Hepatocyte (in vitro differentiated cells): Measurements from ENCODE around the gene ZNF219. TPM values are rescaled to one million over a fixed set of nuclear protein-coding genes. Genes with fewer than 3 reads are reported as not detected.

Source experiments
- DNase-seq: peaks from one replicate; pipeline ENCODE4 v3.0.0-alpha.2; 2016; ENCODE audit warnings: low spot score
- H2AFZ ChIP-seq: fragments of 200-600 bp; sonication (generic); 2 replicates; pipeline ENCODE4 v1.6.0; 2016; ENCODE audit warnings: antibody characterized with exemption, mild to moderate bottlenecking
- H3K27ac ChIP-seq: fragments of 200-600 bp; sonication (generic); 2 replicates; pipeline ENCODE4 v1.5.1; 2016; ENCODE audit warnings: mild to moderate bottlenecking
- H3K27me3 ChIP-seq: fragments of 200-600 bp; sonication (generic); 2 replicates; pipeline ENCODE4 v1.6.1; 2016
- H3K36me3 ChIP-seq: fragments of 200-600 bp; sonication (generic); replicated peaks from 2 replicates; pipeline ENCODE4 v1.5.1; 2016; ENCODE audit warnings: low read depth; ENCODE audit not compliant: insufficient read depth
- H3K4me1 ChIP-seq: fragments of 200-600 bp; sonication (generic); 2 replicates; pipeline ENCODE4 v1.5.1; 2016; ENCODE audit warnings: mild to moderate bottlenecking, moderate library complexity; ENCODE audit not compliant: insufficient read depth
- H3K4me2 ChIP-seq: fragments of 200-600 bp; sonication (generic); 2 replicates; pipeline ENCODE4 v1.6.0; 2016
- H3K4me3 ChIP-seq: fragments of 200-600 bp; sonication (generic); 2 replicates; pipeline ENCODE4 v1.5.1; 2016; ENCODE audit warnings: mild to moderate bottlenecking
- H3K79me2 ChIP-seq: fragments of 200-600 bp; sonication (generic); 2 replicates; pipeline ENCODE4 v1.6.0; 2017; ENCODE audit warnings: mild to moderate bottlenecking
- H3K9me2 ChIP-seq: fragments of 200-600 bp; sonication (generic); replicated peaks from 2 replicates; pipeline ENCODE4 v1.6.0; 2017; ENCODE audit warnings: mild to moderate bottlenecking; ENCODE audit not compliant: insufficient read depth
- H3K9me3 ChIP-seq: fragments of 200-600 bp; sonication (generic); 2 replicates; pipeline ENCODE4 v1.5.1; 2016; ENCODE audit warnings: low read depth, mild to moderate bottlenecking
- H4K20me1 ChIP-seq: fragments of 200-600 bp; sonication (generic); 2 replicates; pipeline ENCODE4 v1.6.0; 2016; ENCODE audit warnings: mild to moderate bottlenecking; ENCODE audit not compliant: insufficient read depth, poor library complexity, severe bottlenecking
- EZH2 ChIP-seq: fragments of 200-600 bp; sonication (generic); IDR thresholded peaks from 2 replicates; pipeline ENCODE4 v1.6.1; 2016; ENCODE audit warnings: antibody characterized with exemption, mild to moderate bottlenecking, borderline replicate concordance
- EZH2phosphoT487 ChIP-seq: fragments of 200-600 bp; sonication (generic); IDR thresholded peaks from one replicate; pipeline ENCODE4 v1.6.1; 2018; ENCODE audit warnings: antibody characterized with exemption, mild to moderate bottlenecking, low read depth, moderate library complexity; ENCODE audit not compliant: unreplicated experiment, severe bottlenecking
- WGBS: methylation state at CpG from one replicate; pipeline ENCODE4 v1.1.6; 2016; ENCODE audit warnings: low lambda C conversion rate; ENCODE audit errors: missing lambda C conversion rate; 5-methylcytosine and 5-hydroxymethylcytosine counted together
- polyA plus RNA-seq: library from polyadenylated mRNA; unstranded; fragments of >200 nt; fragmentation: Nextera tagmentation; extraction: Ambion mirVana; gene quantifications from 2 replicates; pipeline ENCODE4 v1.2.1, GENCODE V29; 2016
- total RNA-seq: library from RNA; depleted of rRNA; stranded (reverse); fragments of >200 nt; gene quantifications from 2 replicates; pipeline ENCODE4 v1.2.3, GENCODE V29; 2014
- TF ChIP-seq, protein P1 (sequence below): fragments of 200-600 bp; sonication (generic); IDR thresholded peaks from 2 replicates; pipeline ENCODE4 v1.5.1; 2016; ENCODE audit warnings: antibody characterized with exemption, mild to moderate bottlenecking; ENCODE audit not compliant: poor library complexity

Gene ZNF219
- total and polyA plus RNA-seq, 2 experiments from 2014 or later = 25.1 to 29.5 TPM

DNA sequence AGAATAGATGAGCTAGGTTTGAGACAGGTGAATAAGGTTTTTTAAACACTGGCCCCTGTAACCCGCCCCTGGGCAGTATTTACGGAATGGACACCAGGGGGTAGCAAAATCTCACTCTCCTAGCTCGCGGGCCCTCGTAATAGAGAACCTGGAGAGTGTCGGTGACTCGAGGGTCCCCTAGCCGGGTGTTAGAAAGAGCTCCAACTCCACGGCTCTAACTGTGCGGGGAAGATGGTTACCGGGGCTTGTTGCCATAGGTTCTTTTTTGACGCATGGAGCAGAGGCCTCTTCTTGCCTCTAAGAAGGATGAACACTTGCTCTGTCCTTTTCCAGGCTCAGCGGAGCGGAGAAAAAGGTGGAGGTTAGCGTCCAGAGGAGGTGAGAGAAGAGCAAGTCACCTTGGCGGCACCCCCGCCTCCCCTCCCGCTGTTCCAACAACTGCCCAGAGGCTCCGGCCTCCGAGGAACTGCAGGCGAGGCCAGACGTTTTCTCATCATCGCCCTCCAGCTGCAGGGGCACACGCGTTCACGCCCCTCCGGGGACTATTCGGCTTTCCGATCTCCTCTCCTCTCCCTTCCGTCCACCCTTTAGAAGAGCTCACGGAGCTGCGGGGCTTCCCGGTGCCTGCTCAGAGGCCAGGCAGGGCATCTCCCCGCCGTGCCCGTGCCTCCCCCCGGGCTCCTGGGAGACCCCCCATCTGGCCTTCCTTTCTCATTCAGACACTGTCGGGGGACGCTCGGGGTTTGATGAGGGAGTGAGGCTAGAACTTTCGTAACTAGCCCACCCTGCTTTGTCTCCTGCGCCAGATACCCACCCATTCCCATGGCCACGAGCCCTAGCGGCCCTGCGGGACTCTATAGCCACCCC, 29.7 kb downstream of the ZNF219 start:
- Histone ChIP-seq H3K27ac (peak overlapping the region; percentile 96), H3K4me1 (peaks cover 16% of the 10 kb centered on the region), H3K4me3 (peak overlapping the region; percentile 99), H3K9me2 (no peaks in the 10 kb centered on the region), H4K20me1 (peaks cover 4% of the 10 kb centered on the region), H3K9me3 (no peaks in the 10 kb centered on the region), H3K4me2 (peak overlapping the region; percentile 92), H2AFZ (peak overlapping the region; percentile 93), H3K36me3 (no peaks in the 10 kb centered on the region), H3K79me2 (peaks cover 19% of the 10 kb centered on the region), H3K27me3 (no peaks in the 10 kb centered on the region)
- no peak for TF ChIP-seq EZH2phosphoT487
- TF ChIP-seq, protein P1, sequence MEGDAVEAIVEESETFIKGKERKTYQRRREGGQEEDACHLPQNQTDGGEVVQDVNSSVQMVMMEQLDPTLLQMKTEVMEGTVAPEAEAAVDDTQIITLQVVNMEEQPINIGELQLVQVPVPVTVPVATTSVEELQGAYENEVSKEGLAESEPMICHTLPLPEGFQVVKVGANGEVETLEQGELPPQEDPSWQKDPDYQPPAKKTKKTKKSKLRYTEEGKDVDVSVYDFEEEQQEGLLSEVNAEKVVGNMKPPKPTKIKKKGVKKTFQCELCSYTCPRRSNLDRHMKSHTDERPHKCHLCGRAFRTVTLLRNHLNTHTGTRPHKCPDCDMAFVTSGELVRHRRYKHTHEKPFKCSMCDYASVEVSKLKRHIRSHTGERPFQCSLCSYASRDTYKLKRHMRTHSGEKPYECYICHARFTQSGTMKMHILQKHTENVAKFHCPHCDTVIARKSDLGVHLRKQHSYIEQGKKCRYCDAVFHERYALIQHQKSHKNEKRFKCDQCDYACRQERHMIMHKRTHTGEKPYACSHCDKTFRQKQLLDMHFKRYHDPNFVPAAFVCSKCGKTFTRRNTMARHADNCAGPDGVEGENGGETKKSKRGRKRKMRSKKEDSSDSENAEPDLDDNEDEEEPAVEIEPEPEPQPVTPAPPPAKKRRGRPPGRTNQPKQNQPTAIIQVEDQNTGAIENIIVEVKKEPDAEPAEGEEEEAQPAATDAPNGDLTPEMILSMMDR = peak; percentile 55
- peak; percentile 80 for DNase-seq
- 7% methylated on average over 42 of the region's 45 CpGs for WGBS

DNA sequence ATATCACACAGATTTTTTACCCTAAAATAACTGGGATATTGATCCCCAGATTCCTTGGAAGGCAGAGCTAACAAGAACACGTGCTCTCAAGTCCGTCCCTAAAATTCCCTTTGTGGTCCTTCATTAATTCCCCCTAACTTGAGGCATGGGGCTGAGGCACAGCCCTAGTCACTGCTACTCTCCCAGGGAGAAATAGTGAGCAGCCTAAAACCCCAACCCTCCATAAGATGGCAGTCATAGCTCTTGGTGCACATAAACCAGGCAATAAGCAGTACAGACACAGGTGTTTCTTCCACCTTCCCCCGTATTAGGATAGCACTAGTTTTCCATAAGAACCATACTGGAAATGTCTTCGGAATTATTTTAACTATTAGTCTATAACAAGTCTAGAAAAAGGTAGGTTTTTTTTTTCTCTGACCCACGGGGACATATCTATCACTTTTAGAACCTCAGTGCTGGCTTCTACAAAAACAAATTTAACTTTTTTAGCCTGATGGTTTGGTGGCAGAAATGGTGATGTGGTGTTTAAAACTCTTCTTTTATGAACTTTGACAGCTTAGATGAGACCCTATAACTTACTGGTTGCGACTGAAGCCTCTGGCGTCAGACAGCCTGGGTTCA, 31.5 kb downstream of the ZNF219 start:
- H3K27me3 ChIP-seq = no peaks in the 10 kb centered on the region
- H3K36me3 ChIP-seq = no peaks in the 10 kb centered on the region
- no peaks in the 10 kb centered on the region for H3K9me2 ChIP-seq
- peaks cover 19% of the 10 kb centered on the region for H3K4me1 ChIP-seq
- H3K79me2 ChIP-seq = peaks cover 3% of the 10 kb centered on the region
- 76% methylated on average over 7 of the region's 7 CpGs for WGBS
- no peak overlapping the region for H3K4me2 ChIP-seq
- no peak overlapping the region for H3K27ac ChIP-seq
- DNase-seq = no peak
- no peak overlapping the region for H2AFZ ChIP-seq
- no peaks in the 10 kb centered on the region for H3K9me3 ChIP-seq
- no peak overlapping the region for H3K4me3 ChIP-seq
- no peaks in the 10 kb centered on the region for H4K20me1 ChIP-seq
- TF ChIP-seq EZH2phosphoT487 (no peak), EZH2 (no peak)
- TF ChIP-seq, protein P1 = peak; percentile 19

DNA sequence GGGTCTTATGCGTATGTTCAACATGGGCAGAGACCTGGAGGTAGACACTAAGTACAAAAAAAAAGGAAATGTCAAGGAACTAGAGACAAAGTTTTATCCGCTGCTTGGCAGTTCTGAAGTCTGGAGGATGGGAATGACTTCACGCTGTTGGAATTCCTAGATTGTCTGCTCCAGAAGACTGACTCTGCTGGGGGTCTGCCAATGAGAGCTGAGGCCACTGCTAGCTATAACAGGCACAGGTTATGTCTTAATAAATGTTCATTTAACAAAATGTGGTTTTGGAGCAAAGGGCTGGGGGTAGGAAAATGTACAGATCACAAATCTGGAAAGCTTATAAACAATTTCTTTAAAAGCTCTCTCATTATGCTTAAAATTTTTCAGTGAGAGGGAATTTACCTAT, 35.0 kb downstream of the ZNF219 start:
- no peak overlapping the region for H2AFZ ChIP-seq
- H3K4me1 ChIP-seq = peaks cover 16% of the 10 kb centered on the region
- DNase-seq = no peak
- peak overlapping the region; percentile 45 for H3K27ac ChIP-seq
- H3K79me2 ChIP-seq = no peaks in the 10 kb centered on the region
- H3K9me3 ChIP-seq = no peaks in the 10 kb centered on the region
- no peaks in the 10 kb centered on the region for H3K36me3 ChIP-seq
- no peaks in the 10 kb centered on the region for H3K27me3 ChIP-seq
- no peak overlapping the region for H3K4me3 ChIP-seq
- no peak for TF ChIP-seq EZH2
- TF ChIP-seq EZH2phosphoT487 = no peak
- TF ChIP-seq, protein P1 = no peak
- no peaks in the 10 kb centered on the region for H3K9me2 ChIP-seq
- H3K4me2 ChIP-seq = no peak overlapping the region
- WGBS = 49% methylated on average over 3 of the region's 3 CpGs
- no peaks in the 10 kb centered on the region for H4K20me1 ChIP-seq
